ENCODE measurements around the gene ADAM8. TPM values are rescaled to one million over a fixed set of nuclear protein-coding genes. Genes with fewer than 3 reads are reported as not detected.

Gene ADAM8
- total RNA-seq, 1 donor from 2014 or later = 3.6 TPM

DNA sequence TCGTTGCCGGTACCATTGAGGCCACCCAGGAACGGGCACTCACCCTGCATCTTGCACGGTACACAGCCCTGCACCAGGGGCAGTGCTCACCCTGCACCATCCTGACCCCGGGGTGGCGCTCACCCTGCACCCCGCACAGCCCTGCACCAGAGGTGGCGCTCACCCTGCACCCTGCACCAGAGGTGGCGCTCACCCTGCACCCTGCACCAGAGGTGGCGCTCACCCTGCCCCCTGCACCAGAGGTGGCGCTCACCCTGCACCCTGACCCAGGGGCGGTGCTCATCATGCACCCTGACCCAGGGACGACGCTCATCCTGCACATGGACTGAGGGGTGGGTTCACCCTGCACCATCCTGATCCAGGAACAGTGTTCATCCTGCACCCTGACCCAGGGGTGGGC is 25.6 kb upstream of the ADAM8 start:
- Mint-ChIP-seq H3K9me3 (no peaks in the 10 kb centered on the region), H3K4me1 (peaks cover 3% of the 10 kb centered on the region), H3K27ac (ENCODE audit: unreplicated experiment) (no peak overlapping the region), H3K27me3 (ENCODE audit: low read depth) (no peaks in the 10 kb centered on the region), H3K4me3 (no peak overlapping the region), H3K36me3 (ENCODE audit: low read depth) (peaks cover 6% of the 10 kb centered on the region)
- TF ChIP-seq, protein P1, sequence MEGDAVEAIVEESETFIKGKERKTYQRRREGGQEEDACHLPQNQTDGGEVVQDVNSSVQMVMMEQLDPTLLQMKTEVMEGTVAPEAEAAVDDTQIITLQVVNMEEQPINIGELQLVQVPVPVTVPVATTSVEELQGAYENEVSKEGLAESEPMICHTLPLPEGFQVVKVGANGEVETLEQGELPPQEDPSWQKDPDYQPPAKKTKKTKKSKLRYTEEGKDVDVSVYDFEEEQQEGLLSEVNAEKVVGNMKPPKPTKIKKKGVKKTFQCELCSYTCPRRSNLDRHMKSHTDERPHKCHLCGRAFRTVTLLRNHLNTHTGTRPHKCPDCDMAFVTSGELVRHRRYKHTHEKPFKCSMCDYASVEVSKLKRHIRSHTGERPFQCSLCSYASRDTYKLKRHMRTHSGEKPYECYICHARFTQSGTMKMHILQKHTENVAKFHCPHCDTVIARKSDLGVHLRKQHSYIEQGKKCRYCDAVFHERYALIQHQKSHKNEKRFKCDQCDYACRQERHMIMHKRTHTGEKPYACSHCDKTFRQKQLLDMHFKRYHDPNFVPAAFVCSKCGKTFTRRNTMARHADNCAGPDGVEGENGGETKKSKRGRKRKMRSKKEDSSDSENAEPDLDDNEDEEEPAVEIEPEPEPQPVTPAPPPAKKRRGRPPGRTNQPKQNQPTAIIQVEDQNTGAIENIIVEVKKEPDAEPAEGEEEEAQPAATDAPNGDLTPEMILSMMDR (conservative IDR thresholded peaks at IDR 0.05) = no peak
- DNase-seq (ENCODE audit: low read depth, low spot score) = no peak

DNA sequence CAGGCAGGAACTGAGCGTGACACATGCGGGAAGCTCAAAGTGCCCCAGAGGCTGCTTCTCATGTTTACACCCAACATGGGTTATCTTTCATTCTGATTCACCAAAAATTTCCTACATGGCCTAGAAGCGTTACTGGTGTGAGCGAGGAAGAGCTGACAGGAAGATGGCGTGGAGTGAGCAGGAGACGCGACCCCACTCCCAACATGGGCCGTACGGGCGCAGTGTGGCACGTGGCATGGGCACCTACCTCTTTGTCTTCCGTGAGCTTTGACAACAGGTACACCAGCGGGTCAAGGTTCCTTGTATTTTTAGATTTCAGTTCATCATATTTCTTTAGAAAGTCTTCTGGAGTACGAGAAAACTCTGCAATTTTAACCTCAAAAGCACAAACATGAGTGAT is 23.1 kb upstream of the ADAM8 start:
- no peaks in the 10 kb centered on the region for H3K4me1 Mint-ChIP-seq
- no peaks in the 10 kb centered on the region for H3K27me3 Mint-ChIP-seq (ENCODE audit: low read depth)
- peaks cover 3% of the 10 kb centered on the region for H3K36me3 Mint-ChIP-seq (ENCODE audit: low read depth)
- H3K9me3 Mint-ChIP-seq = no peaks in the 10 kb centered on the region
- H3K27ac Mint-ChIP-seq (ENCODE audit: unreplicated experiment) = no peak overlapping the region
- DNase-seq (ENCODE audit: low read depth, low spot score) = no peak
- no peak overlapping the region for H3K4me3 Mint-ChIP-seq
- TF ChIP-seq, protein P1 (conservative IDR thresholded peaks at IDR 0.05) = no peak

DNA sequence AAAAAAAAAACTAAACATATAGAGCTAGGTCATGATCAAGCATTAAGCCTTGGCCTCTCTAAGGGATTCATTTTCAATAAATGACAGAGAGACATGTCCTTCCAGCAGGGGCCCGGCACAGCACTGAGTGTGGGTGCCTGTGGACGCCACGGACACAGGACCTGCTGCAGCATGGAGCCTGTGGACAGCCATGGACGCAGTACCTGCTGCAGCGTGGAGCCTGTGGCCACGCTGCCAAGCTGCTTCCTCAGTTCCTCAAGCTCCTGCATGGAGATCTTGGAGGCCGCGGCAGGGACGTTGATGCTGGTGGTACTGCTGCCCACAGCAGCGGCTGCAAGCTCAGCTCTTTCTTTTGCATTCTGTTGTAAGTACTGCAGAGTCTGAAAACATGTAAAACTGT is 22.6 kb upstream of the ADAM8 start:
- no peak overlapping the region for H3K27ac Mint-ChIP-seq (ENCODE audit: unreplicated experiment)
- TF ChIP-seq, protein P1 (conservative IDR thresholded peaks at IDR 0.05) = no peak
- H3K4me1 Mint-ChIP-seq = no peaks in the 10 kb centered on the region
- H3K36me3 Mint-ChIP-seq (ENCODE audit: low read depth) = peaks cover 3% of the 10 kb centered on the region
- no peaks in the 10 kb centered on the region for H3K27me3 Mint-ChIP-seq (ENCODE audit: low read depth)
- no peak for DNase-seq (ENCODE audit: low read depth, low spot score)
- H3K9me3 Mint-ChIP-seq = no peaks in the 10 kb centered on the region
- no peak overlapping the region for H3K4me3 Mint-ChIP-seq

DNA sequence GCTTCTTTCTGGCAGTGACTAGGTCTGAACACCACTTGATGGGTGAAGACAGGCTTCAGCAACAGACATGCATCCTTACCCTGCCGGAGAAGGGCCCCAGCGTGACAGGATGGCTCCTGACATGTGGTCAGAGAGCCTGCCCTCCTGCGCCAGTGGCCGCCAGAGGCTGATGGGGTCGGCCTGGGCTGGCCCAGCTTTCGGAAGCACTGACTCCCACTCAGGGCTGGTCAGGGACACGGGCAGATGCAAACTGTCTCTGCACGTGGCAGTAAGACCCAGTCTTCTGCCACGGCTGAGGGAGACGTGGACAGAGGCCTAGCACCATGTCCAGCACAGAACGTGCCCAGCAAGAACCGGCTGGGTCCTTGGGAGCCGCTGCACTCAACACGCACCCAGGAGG is 21.8 kb upstream of the ADAM8 start:
- Mint-ChIP-seq H3K27ac (ENCODE audit: unreplicated experiment) (no peak overlapping the region), H3K4me3 (no peak overlapping the region), H3K27me3 (ENCODE audit: low read depth) (no peaks in the 10 kb centered on the region), H3K36me3 (ENCODE audit: low read depth) (peaks cover 5% of the 10 kb centered on the region), H3K9me3 (no peaks in the 10 kb centered on the region), H3K4me1 (no peaks in the 10 kb centered on the region)
- DNase-seq (ENCODE audit: low read depth, low spot score) = no peak
- TF ChIP-seq, protein P1 (conservative IDR thresholded peaks at IDR 0.05) = no peak

DNA sequence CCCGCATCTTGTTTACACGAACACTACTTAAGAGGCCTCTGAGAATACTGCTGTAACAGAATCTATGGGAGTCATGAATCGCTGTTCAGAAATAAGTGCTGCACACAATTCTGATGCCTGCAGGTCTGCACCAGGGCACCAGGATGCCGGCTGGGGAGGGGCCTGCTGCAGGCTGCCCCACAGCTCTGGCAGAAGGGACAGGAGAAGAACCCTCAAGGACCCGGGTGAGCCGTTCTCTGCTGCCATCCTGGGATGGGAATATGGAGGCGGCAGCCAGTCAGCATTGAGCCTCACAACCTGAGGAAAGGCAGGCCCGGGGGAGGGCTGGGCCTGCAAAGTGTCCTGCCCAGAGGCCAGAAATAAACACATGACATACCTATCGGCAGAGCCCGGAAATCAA is 20.8 kb upstream of the ADAM8 start:
- no peak overlapping the region for H3K4me3 Mint-ChIP-seq
- no peak for DNase-seq (ENCODE audit: low read depth, low spot score)
- no peak overlapping the region for H3K27ac Mint-ChIP-seq (ENCODE audit: unreplicated experiment)
- TF ChIP-seq, protein P1 (conservative IDR thresholded peaks at IDR 0.05) = no peak
- no peaks in the 10 kb centered on the region for H3K4me1 Mint-ChIP-seq
- no peaks in the 10 kb centered on the region for H3K27me3 Mint-ChIP-seq (ENCODE audit: low read depth)
- H3K9me3 Mint-ChIP-seq = no peaks in the 10 kb centered on the region
- peaks cover 5% of the 10 kb centered on the region for H3K36me3 Mint-ChIP-seq (ENCODE audit: low read depth)
